Measurements from ENCODE around the gene KIRREL3.

KIRREL3 gene

DNA sequence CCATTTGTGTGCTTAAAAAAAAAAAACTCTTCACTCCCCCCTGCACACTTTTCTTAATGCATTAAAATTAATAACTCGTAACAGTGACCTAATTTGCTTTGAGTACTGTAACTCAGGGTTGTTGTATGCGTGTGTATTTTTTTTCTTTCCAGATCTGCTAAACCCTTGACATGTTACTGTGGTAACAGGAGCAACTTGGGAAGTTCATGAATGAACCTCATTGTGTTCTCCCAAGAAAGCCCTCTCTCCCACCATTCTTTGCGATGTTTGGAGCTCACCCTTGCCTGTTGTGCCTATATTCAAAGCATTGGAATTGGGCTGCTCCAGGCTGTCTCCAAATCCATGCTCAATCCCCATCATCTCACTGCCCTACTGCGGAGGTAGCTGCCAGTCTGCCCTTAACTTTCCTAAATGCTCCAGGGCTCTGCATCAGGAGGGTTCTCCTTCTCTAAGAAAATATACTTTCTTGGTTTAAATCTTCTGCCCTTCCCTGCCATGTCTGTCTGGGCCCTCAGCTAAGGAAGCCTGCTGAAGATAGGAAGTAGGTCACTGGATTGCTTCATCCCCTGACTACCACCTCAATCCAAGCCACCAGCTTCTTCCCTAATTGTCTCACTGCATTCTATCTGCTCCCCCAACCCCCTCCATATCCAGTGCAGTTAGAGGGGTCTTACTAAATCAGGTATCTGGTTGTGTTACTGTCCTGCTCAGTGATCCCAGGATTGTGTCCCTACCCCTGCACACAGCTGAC is 70.3 kb downstream of the KIRREL3 start:
- no peak for DNase-seq (ENCODE audit: low read depth)
- TF ChIP-seq, protein P1, sequence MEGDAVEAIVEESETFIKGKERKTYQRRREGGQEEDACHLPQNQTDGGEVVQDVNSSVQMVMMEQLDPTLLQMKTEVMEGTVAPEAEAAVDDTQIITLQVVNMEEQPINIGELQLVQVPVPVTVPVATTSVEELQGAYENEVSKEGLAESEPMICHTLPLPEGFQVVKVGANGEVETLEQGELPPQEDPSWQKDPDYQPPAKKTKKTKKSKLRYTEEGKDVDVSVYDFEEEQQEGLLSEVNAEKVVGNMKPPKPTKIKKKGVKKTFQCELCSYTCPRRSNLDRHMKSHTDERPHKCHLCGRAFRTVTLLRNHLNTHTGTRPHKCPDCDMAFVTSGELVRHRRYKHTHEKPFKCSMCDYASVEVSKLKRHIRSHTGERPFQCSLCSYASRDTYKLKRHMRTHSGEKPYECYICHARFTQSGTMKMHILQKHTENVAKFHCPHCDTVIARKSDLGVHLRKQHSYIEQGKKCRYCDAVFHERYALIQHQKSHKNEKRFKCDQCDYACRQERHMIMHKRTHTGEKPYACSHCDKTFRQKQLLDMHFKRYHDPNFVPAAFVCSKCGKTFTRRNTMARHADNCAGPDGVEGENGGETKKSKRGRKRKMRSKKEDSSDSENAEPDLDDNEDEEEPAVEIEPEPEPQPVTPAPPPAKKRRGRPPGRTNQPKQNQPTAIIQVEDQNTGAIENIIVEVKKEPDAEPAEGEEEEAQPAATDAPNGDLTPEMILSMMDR (conservative IDR thresholded peaks at IDR 0.05; ENCODE audit: control insufficient read depth, insufficient read depth, low read depth, low read length), result no peak
- no peak overlapping the region for H3K4me3 ChIP-seq (ENCODE audit: control insufficient read depth, low read depth, low read length)

DNA sequence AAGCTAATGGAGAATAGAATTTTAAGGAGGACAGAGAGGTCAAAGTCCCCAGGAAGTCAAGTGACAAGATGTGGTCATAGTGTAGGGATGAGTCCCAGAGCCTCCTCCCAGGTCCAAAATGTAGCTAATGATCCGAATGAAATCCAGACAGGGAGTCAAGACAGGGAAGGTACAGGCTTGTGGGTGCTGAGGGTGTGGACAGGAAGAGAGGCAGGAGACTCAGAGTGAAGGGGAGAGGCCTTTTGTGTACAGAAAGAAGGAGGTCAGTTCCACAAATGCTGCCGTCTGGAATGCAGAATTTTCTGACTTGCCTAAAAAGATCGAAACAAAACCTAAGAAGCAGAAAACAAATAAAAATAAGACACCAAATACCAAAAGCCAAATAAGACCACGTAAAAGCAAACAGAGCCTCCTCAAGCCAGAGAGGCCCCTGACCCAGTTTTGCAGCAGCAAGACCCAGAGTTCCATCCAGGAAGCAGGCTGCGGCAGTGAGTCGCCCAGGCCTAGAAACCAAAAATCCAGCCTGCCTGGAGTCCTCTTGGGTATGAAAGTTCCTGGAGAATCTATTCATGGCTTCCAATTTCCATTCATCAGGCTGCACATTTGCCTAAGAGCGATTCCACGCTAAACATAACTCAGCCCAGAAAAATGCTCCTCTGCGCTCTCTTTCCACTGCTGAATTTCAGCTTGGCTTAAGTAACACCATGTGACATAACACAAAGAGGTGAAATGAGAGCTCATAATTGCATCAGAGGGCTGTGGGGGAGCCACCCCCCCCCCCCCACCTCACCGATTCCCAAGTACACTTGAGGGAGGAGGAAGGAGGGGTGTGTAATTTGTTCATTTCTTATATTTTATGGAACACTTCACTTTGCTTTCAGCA is 71.2 kb downstream of the KIRREL3 start:
- TF ChIP-seq, protein P1 (conservative IDR thresholded peaks at IDR 0.05; ENCODE audit: control insufficient read depth, insufficient read depth, low read depth, low read length), result no peak
- H3K4me3 ChIP-seq (ENCODE audit: control insufficient read depth, low read depth, low read length), result no peak overlapping the region
- peak; percentile 46 for DNase-seq (ENCODE audit: low read depth)

GRCh38 chr11:126927623-126928022 is 72.9 kb downstream of the KIRREL3 start:
- TF ChIP-seq, protein P1 (conservative IDR thresholded peaks at IDR 0.05; ENCODE audit: control insufficient read depth, insufficient read depth, low read depth, low read length), result no peak
- DNase-seq (ENCODE audit: low read depth), result no peak
- no peak overlapping the region for H3K4me3 ChIP-seq (ENCODE audit: control insufficient read depth, low read depth, low read length)

- DNase-seq (ENCODE audit: low read depth), result no peak
- TF ChIP-seq, protein P1 (conservative IDR thresholded peaks at IDR 0.05; ENCODE audit: control insufficient read depth, insufficient read depth, low read depth, low read length), result no peak
- no peak overlapping the region for H3K4me3 ChIP-seq (ENCODE audit: control insufficient read depth, low read depth, low read length)
Observed at GRCh38 chr11:126926376-126926791, 74.2 kb downstream of the KIRREL3 start.

DNA sequence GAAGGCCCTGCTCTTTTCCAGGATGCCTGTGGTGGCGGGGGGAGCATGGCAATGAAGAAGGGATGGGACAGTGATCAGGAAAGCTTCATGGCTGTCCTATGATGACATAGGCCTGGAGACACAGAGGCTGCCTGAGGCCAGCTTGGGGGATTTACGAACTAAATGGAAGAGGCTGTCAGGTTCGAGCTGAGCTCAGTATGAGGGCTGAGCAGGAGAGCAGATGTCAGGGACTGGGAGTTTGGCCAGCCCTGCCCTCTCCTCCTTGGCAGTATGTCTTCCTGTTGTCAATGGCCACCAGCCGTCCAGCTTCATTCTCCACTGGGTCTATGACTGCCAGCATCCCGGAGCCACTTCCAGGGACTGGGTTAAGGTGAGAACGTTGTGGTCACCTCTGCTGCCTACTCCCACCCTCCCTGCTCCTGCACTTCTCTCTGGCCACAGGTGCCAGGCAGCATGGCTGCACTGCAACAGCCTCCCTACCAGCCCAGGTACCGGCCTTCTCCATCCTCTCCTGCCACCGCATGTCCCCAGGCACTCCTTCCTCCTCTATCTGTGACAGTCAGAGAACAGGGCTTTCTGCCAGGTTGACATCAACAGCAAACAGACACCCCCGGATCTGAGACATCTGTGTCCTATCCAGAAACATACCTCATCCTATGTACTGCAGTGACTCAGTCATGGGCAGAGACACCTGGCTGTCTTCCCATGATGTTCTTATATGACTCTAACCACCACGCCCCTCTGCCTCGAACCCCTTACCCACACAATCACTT is 75.1 kb downstream of the KIRREL3 start:
- H3K4me3 ChIP-seq (ENCODE audit: control insufficient read depth, low read depth, low read length), result no peak overlapping the region
- TF ChIP-seq, protein P1 (conservative IDR thresholded peaks at IDR 0.05; ENCODE audit: control insufficient read depth, insufficient read depth, low read depth, low read length), result no peak
- DNase-seq (ENCODE audit: low read depth), result peak; percentile 56

DNA sequence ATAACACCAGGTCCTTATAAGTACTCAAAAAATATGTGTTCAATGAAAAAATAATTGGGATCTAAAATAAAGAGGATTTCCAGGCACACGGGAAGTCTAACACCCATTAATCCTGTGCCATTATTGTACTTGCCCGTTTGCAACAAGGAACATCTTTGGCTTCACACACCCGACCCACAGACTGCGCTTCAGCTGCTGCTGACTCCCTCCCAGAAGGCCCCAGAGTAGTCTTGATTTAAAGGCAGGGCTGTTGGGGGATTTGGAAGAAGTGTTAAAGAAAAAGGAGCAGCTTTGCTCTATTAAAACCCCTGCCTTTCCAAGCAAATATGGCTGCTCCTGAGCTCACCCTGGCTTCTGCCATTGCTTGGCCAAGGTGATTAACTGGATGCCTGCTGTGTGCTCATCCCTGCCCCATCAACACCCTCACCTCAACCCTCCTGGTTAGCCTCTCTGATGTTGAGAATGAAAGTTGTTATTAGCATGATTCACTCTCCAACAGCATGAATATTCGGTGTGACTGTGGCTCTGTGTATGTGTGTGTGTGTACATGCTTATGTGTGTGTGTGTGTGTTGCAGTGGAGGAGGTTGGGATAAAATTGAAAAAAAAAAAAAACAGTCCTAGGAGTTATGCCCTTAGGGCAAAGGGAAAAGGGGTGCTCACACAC is 76.1 kb downstream of the KIRREL3 start:
- no peak overlapping the region for H3K4me3 ChIP-seq (ENCODE audit: control insufficient read depth, low read depth, low read length)
- TF ChIP-seq, protein P1 (conservative IDR thresholded peaks at IDR 0.05; ENCODE audit: control insufficient read depth, insufficient read depth, low read depth, low read length), result no peak
- no peak for DNase-seq (ENCODE audit: low read depth)
